GM12878 (cell line): ENCODE results near the gene GPT2. TPM values are rescaled to one million over a fixed set of nuclear protein-coding genes. Genes with fewer than 3 reads are reported as not detected.
A peak's percentile ranks its signal among the peaks of the same experiment; 100 is the strongest.

Experiments
- BACH1 ChIP-seq: fragments of 450-650 bp; IDR thresholded peaks from 2 replicates; pipeline ENCODE4 v1.6.1; 2017; ENCODE audit warnings: mild to moderate bottlenecking, borderline replicate concordance
- BCL11A ChIP-seq: IDR thresholded peaks from 2 replicates; pipeline ENCODE4 v1.6.1; 2011; ENCODE audit warnings: low read depth, low read length
- NR2C2 ChIP-seq: IDR thresholded peaks from 2 replicates; pipeline ENCODE4 v1.6.1; 2011; ENCODE audit warnings: borderline replicate concordance, low read depth; ENCODE audit not compliant: control insufficient read depth, insufficient read length
- POLR2AphosphoS2 ChIP-seq: IDR thresholded peaks from 2 replicates; pipeline ENCODE4 v1.6.1; 2011; ENCODE audit warnings: low read depth, mild to moderate bottlenecking, low read length, improper control_type of control experiment, moderate library complexity
- SMARCA5 ChIP-seq: fragments of 450-650 bp; IDR thresholded peaks from 2 replicates; pipeline ENCODE4 v1.6.1; 2017; ENCODE audit warnings: mild to moderate bottlenecking
- SP1 ChIP-seq: IDR thresholded peaks from one replicate; pipeline ENCODE4 v1.6.1; 2011; ENCODE audit warnings: low read depth, low read length
- TCF7 ChIP-seq: IDR thresholded peaks from 2 replicates; pipeline ENCODE4 v1.6.1; 2014; ENCODE audit warnings: antibody characterized with exemption, borderline replicate concordance
- ZBTB40 ChIP-seq: fragments of 450-650 bp; IDR thresholded peaks from 2 replicates; pipeline ENCODE4 v1.6.1; 2016; ENCODE audit warnings: mild to moderate bottlenecking, moderate library complexity, borderline replicate concordance
- polyA plus RNA-seq, 11 experiments: library from polyadenylated mRNA; depleted of rRNA in 4 of 11; unstranded in 6 of 11; stranded (reverse) in 5 of 11; fragments of >200 nt; fragmentation: Nextera tagmentation in 4 of 11; fragmentation: Illumina TruSeq in 1 of 11; extraction: Ambion mirVana in 4 of 11; extraction: Trizol in 1 of 11; gene quantifications; 1 replicate in 1 of 11; 2 replicates in 10 of 11; pipeline versions ENCODE4 v1.2.1 to v1.2.3, GENCODE V29; 2011 to 2016; ENCODE audit warnings: inconsistent platforms in 2 of 11, missing spikeins in 2 of 11, low read depth in 1 of 11
- total RNA-seq, 4 experiments: library from RNA; depleted of rRNA in 3 of 4; stranded (reverse); fragments of >200 nt in 3 of 4; fragmentation: Illumina TruSeq in 1 of 4; extraction: Trizol in 1 of 4; gene quantifications; 2 replicates each; pipeline versions ENCODE4 v1.2.1 to v1.2.3, GENCODE V29; 2013 to 2021

The GPT2 gene
- total and polyA plus RNA-seq, 10 of the 15 experiments (the other 5 are each of a cell fraction or from before 2014, with no cell fraction given) = 0.45 to 9.9 (median 4.3) TPM

GRCh38 chr16:46883690-46884512 is at the start of gene GPT2 (continued):
- TF ChIP-seq BCL11A (no peak), NR2C2 (no peak), BACH1 (peak; percentile 49; the same call in 1 of the 2 replicates), SP1 (no peak), ZBTB40 (peak; percentile 9; the same call in 1 of the 2 replicates), TCF7 (no peak), POLR2AphosphoS2 (no peak), SMARCA5 (no peak)
